Caco-2 (cell line): ENCODE measurements around the gene KLF17. TPM values are rescaled to one million over a fixed set of nuclear protein-coding genes. Genes with fewer than 3 reads are reported as not detected.

ENCODE experiments used
- BruUV-seq: library from RNA; stranded (reverse); fragments of 400-500 nt; replicated peaks from 2 replicates; lab custom pipeline; 2021; lab: Mats Ljungman, UMichigan
- CTCF ChIA-PET: fragments of 300-600 bp; sonication (Branson Sonifier 250); formaldehyde crosslinking; loops from one replicate; lab custom pipeline; 2022; ENCODE audit warnings: antibody characterized with exemption; lab: Charles Lee
- POLR2A ChIA-PET: fragments of 300-600 bp; sonication (Branson Sonifier 250); formaldehyde crosslinking; loops from one replicate; lab custom pipeline; 2022; ENCODE audit warnings: antibody characterized with exemption; lab: Charles Lee
- DNase-seq, 2 experiments: peaks; one replicate each; pipeline versions ENCODE4 v3.0.0 to v3.0.0-alpha.2; 2020 to 2022
- H3K27me3 ChIP-seq: replicated peaks from 2 replicates; pipeline ENCODE4 v1.6.0; 2011; ENCODE audit warnings: low read length; ENCODE audit not compliant: control insufficient read depth, insufficient read depth
- H3K36me3 ChIP-seq: 2 replicates; pipeline ENCODE4 v1.5.1; 2011; ENCODE audit warnings: low read length; ENCODE audit not compliant: control insufficient read depth, insufficient read depth
- H3K4me1 ChIP-seq: fragments of 250-450 bp; sonication (Bioruptor Pico); 2 replicates; pipeline ENCODE4 v1.5.1; 2020; ENCODE audit warnings: mild to moderate bottlenecking
- H3K4me3 ChIP-seq: 2 replicates; pipeline ENCODE4 v1.5.1; 2011; ENCODE audit warnings: low read depth, mild to moderate bottlenecking, control low read depth, low read length
- H3K9me3 ChIP-seq: fragments of 250-450 bp; sonication (Bioruptor Pico); 2 replicates; pipeline ENCODE4 v1.5.1; 2020; ENCODE audit warnings: mild to moderate bottlenecking, moderate library complexity
- H3K27ac Mint-ChIP-seq: one replicate; pipeline ENCODE4 v1.8.0; 2022; ENCODE audit warnings: mixed read lengths; ENCODE audit not compliant: unreplicated experiment
- H3K27me3 Mint-ChIP-seq: one replicate; pipeline ENCODE4 v1.8.0; 2022; ENCODE audit warnings: mixed read lengths; ENCODE audit not compliant: insufficient read depth, unreplicated experiment
- H3K36me3 Mint-ChIP-seq: one replicate; pipeline ENCODE4 v1.8.0; 2022; ENCODE audit warnings: mild to moderate bottlenecking, mixed read lengths; ENCODE audit not compliant: insufficient read depth, unreplicated experiment
- H3K4me1 Mint-ChIP-seq: one replicate; pipeline ENCODE4 v1.8.0; 2022; ENCODE audit warnings: low read depth, mixed read lengths; ENCODE audit not compliant: unreplicated experiment
- H3K4me3 Mint-ChIP-seq: one replicate; pipeline ENCODE4 v1.8.0; 2022; ENCODE audit warnings: mild to moderate bottlenecking, moderate library complexity, mixed read lengths; ENCODE audit not compliant: unreplicated experiment
- H3K9me3 Mint-ChIP-seq: one replicate; pipeline ENCODE4 v1.8.0; 2022; ENCODE audit warnings: mixed read lengths; ENCODE audit not compliant: unreplicated experiment
- intact Hi-C: fragments of 100-400 bp; cut with micrococcal nuclease; formaldehyde crosslinking; loops from one replicate; pipeline ENCODE4 v1.10.0; 2022; ENCODE audit not compliant: unreplicated experiment
- total RNA-seq: library from RNA; stranded (reverse); gene quantifications from 2 replicates; pipeline ENCODE4 v1.2.3, GENCODE V29; 2022
- TF ChIP-seq, protein P1 (sequence below), 2 experiments: fragments of 200-600 bp in 1 of 2; IDR thresholded peaks; 1 replicate in 1 of 2; 2 replicates in 1 of 2; pipeline versions ENCODE4 v1.5.1 to v1.8.0; 2011 to 2022; ENCODE audit warnings: antibody characterized with exemption in 1 of 2, control low read depth in 1 of 2, inconsistent platforms in 1 of 2, low read depth in 1 of 2, low read length in 1 of 2, mild to moderate bottlenecking in 1 of 2, moderate library complexity in 1 of 2; ENCODE audit not compliant: insufficient read depth in 1 of 2, severe bottlenecking in 1 of 2, unreplicated experiment in 1 of 2

The KLF17 gene
- total RNA-seq, 1 experiment from 2014 or later = not detected

DNA sequence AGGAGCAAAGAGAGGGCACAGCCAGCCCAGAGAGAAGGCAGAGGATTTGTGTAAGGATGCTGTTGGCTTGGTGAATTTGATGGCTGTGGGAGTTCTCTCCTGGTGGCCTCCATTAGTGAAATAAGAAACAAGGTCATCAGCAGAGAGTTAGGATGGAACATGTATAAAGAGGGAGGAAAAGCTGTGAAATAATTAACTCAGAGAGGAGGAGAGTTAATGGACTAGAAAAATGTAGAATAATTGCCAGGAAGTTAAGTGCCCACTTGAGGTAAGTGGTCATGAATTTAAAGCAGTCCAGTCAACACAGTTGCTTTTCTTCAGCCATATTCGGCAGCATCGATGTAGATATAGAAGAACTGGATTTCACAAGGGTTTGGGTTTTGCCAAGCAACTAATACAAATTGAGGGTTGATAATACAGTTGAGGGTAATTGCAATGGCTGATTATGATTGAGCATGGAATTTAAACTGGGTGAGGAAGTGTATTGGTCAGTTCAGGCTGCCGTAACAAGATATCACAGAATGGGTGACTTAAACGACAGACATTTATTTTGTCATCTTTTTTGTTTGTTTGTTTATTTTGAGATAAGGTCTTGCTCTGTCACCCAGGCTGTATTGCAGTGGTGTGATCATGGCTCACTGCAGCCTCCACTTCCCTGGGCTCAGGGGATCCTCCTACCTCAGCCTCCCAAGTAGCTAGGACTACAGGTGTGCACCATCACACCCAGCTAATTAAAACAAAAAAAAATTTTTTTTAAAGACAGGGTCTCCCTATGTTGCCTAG lies 31.7 kb upstream of the KLF17 start:
- peaks cover 8% of the 10 kb centered on the region for H3K27me3 Mint-ChIP-seq
- intact Hi-C loops = no loop called here
- H3K9me3 Mint-ChIP-seq = peaks cover 16% of the 10 kb centered on the region
- ChIA-PET POLR2A (no interaction called here), CTCF (no interaction called here)
- Histone ChIP-seq H3K27me3 (no peaks in the 10 kb centered on the region), H3K4me3 (no peak overlapping the region), H3K4me1 (no peaks in the 10 kb centered on the region), H3K9me3 (no peaks in the 10 kb centered on the region), H3K36me3 (no peaks in the 10 kb centered on the region)
- TF ChIP-seq, protein P1, sequence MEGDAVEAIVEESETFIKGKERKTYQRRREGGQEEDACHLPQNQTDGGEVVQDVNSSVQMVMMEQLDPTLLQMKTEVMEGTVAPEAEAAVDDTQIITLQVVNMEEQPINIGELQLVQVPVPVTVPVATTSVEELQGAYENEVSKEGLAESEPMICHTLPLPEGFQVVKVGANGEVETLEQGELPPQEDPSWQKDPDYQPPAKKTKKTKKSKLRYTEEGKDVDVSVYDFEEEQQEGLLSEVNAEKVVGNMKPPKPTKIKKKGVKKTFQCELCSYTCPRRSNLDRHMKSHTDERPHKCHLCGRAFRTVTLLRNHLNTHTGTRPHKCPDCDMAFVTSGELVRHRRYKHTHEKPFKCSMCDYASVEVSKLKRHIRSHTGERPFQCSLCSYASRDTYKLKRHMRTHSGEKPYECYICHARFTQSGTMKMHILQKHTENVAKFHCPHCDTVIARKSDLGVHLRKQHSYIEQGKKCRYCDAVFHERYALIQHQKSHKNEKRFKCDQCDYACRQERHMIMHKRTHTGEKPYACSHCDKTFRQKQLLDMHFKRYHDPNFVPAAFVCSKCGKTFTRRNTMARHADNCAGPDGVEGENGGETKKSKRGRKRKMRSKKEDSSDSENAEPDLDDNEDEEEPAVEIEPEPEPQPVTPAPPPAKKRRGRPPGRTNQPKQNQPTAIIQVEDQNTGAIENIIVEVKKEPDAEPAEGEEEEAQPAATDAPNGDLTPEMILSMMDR (IDR thresholded peaks at IDR 0.05; ENCODE audit: insufficient read depth in 1 of 2, low read depth in 1 of 2, low read length in 1 of 2, severe bottlenecking in 1 of 2, unreplicated experiment in 1 of 2) = no peak
- H3K4me3 Mint-ChIP-seq = no peak overlapping the region
- H3K4me1 Mint-ChIP-seq = no peaks in the 10 kb centered on the region
- H3K36me3 Mint-ChIP-seq = no peaks in the 10 kb centered on the region
- no peak overlapping the region for H3K27ac Mint-ChIP-seq
- DNase-seq = no peak
- no TSS peak for BruUV-seq

DNA sequence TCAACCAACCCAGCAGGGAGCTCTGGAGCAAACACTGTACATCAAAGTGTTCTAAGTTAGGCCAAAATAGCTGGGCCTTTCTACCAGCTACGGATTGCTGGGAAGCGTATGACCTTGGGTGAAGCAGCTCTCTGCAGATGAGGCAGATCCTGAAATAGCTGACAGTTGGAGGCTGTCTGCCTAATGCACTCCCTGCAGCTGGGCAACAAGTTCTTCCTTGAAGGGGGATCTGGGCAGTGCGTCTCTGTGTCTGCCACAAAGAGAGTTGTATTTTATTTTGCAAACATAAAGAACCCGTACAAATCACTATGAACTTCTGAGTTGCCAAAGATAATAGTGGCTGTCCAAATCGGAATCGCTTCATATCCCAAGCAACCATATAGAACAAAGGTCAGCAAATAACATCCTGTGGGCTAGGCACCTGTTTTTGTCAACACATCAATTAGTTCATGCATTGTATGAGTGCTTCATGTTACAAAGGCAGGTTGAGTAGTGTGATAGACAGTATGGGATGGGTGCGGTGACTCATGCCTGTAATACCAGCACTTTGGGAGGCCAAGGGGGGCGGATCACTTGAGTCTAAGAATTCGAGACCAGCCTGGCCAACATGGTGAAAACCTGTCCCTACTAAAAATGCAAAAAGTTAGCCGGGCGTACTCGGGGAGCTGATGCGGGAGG lies 29.1 kb upstream of the KLF17 start:
- BruUV-seq = no TSS peak
- Mint-ChIP-seq H3K36me3 (no peaks in the 10 kb centered on the region), H3K9me3 (peaks cover 16% of the 10 kb centered on the region), H3K4me3 (no peak overlapping the region), H3K4me1 (no peaks in the 10 kb centered on the region), H3K27me3 (peaks cover 4% of the 10 kb centered on the region), H3K27ac (no peak overlapping the region)
- ChIA-PET POLR2A (no interaction called here), CTCF (no interaction called here)
- Histone ChIP-seq H3K36me3 (no peaks in the 10 kb centered on the region), H3K4me1 (no peaks in the 10 kb centered on the region), H3K27me3 (no peaks in the 10 kb centered on the region), H3K4me3 (no peak overlapping the region), H3K9me3 (no peaks in the 10 kb centered on the region)
- TF ChIP-seq, protein P1 (IDR thresholded peaks at IDR 0.05; ENCODE audit: insufficient read depth in 1 of 2, low read depth in 1 of 2, low read length in 1 of 2, severe bottlenecking in 1 of 2, unreplicated experiment in 1 of 2) = no peak
- no peak for DNase-seq
- intact Hi-C loops = no loop called here

DNA sequence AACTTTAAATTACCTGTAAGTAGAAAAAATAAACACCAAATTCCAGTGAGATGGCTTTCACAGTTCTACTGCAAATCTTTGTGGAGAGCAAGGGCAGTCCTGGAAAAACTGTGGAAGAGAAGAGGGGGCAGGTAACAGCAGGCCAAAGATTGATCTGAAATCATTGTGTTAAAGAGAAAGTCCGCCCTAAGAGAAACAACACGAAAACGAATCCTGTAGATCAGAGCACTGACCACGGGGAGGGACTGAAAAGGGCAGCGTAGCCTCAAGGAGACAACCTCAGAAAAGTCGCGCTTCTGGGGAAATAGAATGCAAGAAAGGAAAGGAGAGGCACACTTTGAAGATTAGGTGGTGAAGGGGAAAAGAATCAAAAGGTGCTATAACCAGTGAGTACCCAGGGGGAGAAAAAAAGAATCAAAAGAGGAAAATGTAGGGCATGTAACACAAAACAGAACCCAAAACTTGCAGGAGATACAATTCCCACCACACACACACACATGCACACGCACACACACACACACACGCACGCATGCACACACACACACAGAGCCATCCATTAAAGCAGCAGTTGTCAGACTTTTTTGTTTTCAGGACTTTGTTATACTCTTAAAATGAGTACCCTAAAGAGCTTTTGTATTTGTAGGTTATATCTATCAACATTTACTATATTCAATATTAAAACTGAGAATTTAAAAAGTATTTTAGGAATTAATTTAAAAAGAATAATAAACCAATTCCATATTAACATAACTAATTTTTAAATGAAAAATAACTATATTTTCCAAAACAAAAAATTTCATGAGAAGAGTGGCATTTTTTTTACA lies 28.0 kb upstream of the KLF17 start:
- no peak for DNase-seq
- Histone ChIP-seq H3K27me3 (no peaks in the 10 kb centered on the region), H3K9me3 (no peaks in the 10 kb centered on the region), H3K4me3 (no peak overlapping the region), H3K36me3 (no peaks in the 10 kb centered on the region), H3K4me1 (no peaks in the 10 kb centered on the region)
- no peaks in the 10 kb centered on the region for H3K36me3 Mint-ChIP-seq
- TF ChIP-seq, protein P1 (IDR thresholded peaks at IDR 0.05; ENCODE audit: insufficient read depth in 1 of 2, low read depth in 1 of 2, low read length in 1 of 2, severe bottlenecking in 1 of 2, unreplicated experiment in 1 of 2) = no peak
- H3K4me1 Mint-ChIP-seq = no peaks in the 10 kb centered on the region
- intact Hi-C loops = no loop called here
- H3K9me3 Mint-ChIP-seq = peaks cover 6% of the 10 kb centered on the region
- ChIA-PET POLR2A (no interaction called here), CTCF (no interaction called here)
- BruUV-seq = no TSS peak
- H3K27ac Mint-ChIP-seq = no peak overlapping the region
- no peak overlapping the region for H3K4me3 Mint-ChIP-seq
- peaks cover 4% of the 10 kb centered on the region for H3K27me3 Mint-ChIP-seq
